Activated CD4-positive, alpha-beta T cell treated with anti-CD3 and anti-CD28 coated beads, Interleukin-2, amount 10 ng/mL, durations not matched to agents 7 days and 5 days (primary cell): ENCODE results near the gene SERPINI1. TPM values are rescaled to one million over a fixed set of nuclear protein-coding genes. Genes with fewer than 3 reads are reported as not detected.

Experiments
- CTCF ChIA-PET: fragments of 350-600 bp; sonication (Branson Sonifier 250); formaldehyde crosslinking; loops from one replicate; lab custom pipeline; 2021; ENCODE audit warnings: antibody characterized with exemption; lab: Charles Lee
- POLR2A ChIA-PET: fragments of 350-600 bp; sonication (Branson Sonifier 250); formaldehyde crosslinking; loops from one replicate; lab custom pipeline; 2021; ENCODE audit warnings: antibody characterized with exemption; lab: Charles Lee
- DNase-seq: peaks from one replicate; pipeline ENCODE4 v3.0.0-alpha.2; 2020
- H3K27ac Mint-ChIP-seq: one replicate; pipeline ENCODE4 v1.8.0; 2021; ENCODE audit warnings: mild to moderate bottlenecking, moderate library complexity, mixed read lengths
- H3K27me3 Mint-ChIP-seq: one replicate; pipeline ENCODE4 v1.8.0; 2021; ENCODE audit warnings: mixed read lengths
- H3K36me3 Mint-ChIP-seq: one replicate; pipeline ENCODE4 v1.8.0; 2021; ENCODE audit warnings: low read depth, mixed read lengths
- H3K4me1 Mint-ChIP-seq: one replicate; pipeline ENCODE4 v1.8.0; 2021; ENCODE audit warnings: mixed read lengths
- H3K4me3 Mint-ChIP-seq: one replicate; pipeline ENCODE4 v1.8.0; 2021; ENCODE audit warnings: mild to moderate bottlenecking, moderate library complexity, mixed read lengths
- H3K9me3 Mint-ChIP-seq: one replicate; pipeline ENCODE4 v1.8.0; 2021; ENCODE audit warnings: mixed read lengths
- total RNA-seq, 2 experiments: library from RNA; stranded (reverse); gene quantifications; one replicate each; pipeline ENCODE4 v1.2.3, GENCODE V29; 2021

SERPINI1 gene
- total RNA-seq, 2 experiments from 2014 or later = 2.1 to 3.1 TPM

DNA sequence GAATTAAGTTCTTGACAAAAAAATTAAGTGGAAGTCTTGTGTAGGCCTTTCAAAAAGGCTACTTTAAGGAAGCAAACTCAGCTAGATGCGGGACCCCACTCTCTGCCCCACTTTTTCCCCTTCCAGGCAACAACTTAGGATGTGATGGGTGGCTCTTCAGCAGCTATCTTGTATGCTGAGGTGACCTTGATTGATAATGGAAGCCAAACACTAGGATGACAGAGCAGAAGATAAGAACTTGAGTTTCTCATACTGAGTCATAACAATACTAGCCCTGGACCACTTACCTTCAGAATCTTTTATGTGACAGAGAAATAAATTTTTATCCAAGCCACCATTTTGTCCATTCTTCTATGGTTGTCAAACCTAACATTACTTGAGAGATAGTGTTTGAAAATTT lies 16.9 kb upstream of the SERPINI1 start:
- no peak for DNase-seq
- POLR2A ChIA-PET = no interaction called here
- Mint-ChIP-seq H3K4me3 (no peak overlapping the region), H3K27ac (no peak overlapping the region), H3K27me3 (no peaks in the 10 kb centered on the region), H3K36me3 (peaks cover 74% of the 10 kb centered on the region), H3K9me3 (peaks cover 4% of the 10 kb centered on the region), H3K4me1 (peaks cover 31% of the 10 kb centered on the region)
- CTCF ChIA-PET = no interaction called here

- Mint-ChIP-seq H3K27ac (no peak overlapping the region), H3K9me3 (no peaks in the 10 kb centered on the region), H3K36me3 (peaks cover 38% of the 10 kb centered on the region), H3K4me3 (no peak overlapping the region), H3K4me1 (peaks cover 26% of the 10 kb centered on the region), H3K27me3 (no peaks in the 10 kb centered on the region)
- POLR2A ChIA-PET = no interaction called here
- no peak for DNase-seq
- CTCF ChIA-PET = interaction anchor here (1.3 kb wide), 1 partner anchor 13 kb away, joined by 3 read pairs; no protein-coding TSS in a partner anchor
Observed at GRCh38 chr3:167723025-167723512, 12.5 kb upstream of the SERPINI1 start.

GRCh38 chr3:167723872-167724271 lies 11.6 kb upstream of the SERPINI1 start:
- Mint-ChIP-seq H3K36me3 (peaks cover 30% of the 10 kb centered on the region), H3K27ac (no peak overlapping the region), H3K9me3 (no peaks in the 10 kb centered on the region), H3K27me3 (no peaks in the 10 kb centered on the region), H3K4me3 (no peak overlapping the region), H3K4me1 (peaks cover 34% of the 10 kb centered on the region)
- CTCF ChIA-PET = interaction anchor here (1.3 kb wide), 2 partner anchors 12 to 14 kb away, joined by 3 read pairs; no protein-coding TSS in a partner anchor
- POLR2A ChIA-PET = no interaction called here
- no peak for DNase-seq

DNA sequence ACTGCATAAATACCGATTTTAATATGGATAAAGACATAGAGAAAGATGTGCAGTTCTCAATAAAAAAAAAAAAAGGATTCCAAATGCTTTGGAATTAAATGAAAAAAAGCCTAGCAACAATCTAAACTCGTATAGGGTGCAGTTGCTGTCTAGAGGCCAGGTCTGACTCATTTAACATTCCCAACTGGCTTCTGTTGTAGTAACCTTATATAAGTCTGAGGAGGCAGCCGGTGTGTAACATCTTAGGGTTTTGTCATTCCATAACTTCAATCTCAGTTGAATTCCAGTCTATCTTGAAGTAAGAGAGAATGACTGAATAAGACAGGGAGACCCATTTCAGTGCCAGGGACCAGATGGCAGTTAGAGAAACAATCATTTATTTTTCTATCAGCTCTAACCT lies 7.3 kb upstream of the SERPINI1 start:
- peaks cover 43% of the 10 kb centered on the region for H3K4me1 Mint-ChIP-seq
- no peaks in the 10 kb centered on the region for H3K27me3 Mint-ChIP-seq
- no peak overlapping the region for H3K27ac Mint-ChIP-seq
- no peaks in the 10 kb centered on the region for H3K9me3 Mint-ChIP-seq
- H3K36me3 Mint-ChIP-seq = peaks cover 15% of the 10 kb centered on the region
- DNase-seq = no peak
- no peak overlapping the region for H3K4me3 Mint-ChIP-seq
- CTCF ChIA-PET = interaction anchor here (1.2 kb wide), 1 partner anchor 13 kb away, joined by 3 read pairs; no protein-coding TSS in a partner anchor
- POLR2A ChIA-PET = no interaction called here

GRCh38 chr3:167728632-167729323 lies 6.7 kb upstream of the SERPINI1 start:
- no peaks in the 10 kb centered on the region for H3K27me3 Mint-ChIP-seq
- no peak overlapping the region for H3K27ac Mint-ChIP-seq
- peaks cover 46% of the 10 kb centered on the region for H3K4me1 Mint-ChIP-seq
- H3K36me3 Mint-ChIP-seq = peaks cover 13% of the 10 kb centered on the region
- no peak overlapping the region for H3K4me3 Mint-ChIP-seq
- ChIA-PET POLR2A (no interaction called here), CTCF (no interaction called here)
- no peak for DNase-seq
- no peaks in the 10 kb centered on the region for H3K9me3 Mint-ChIP-seq

DNA sequence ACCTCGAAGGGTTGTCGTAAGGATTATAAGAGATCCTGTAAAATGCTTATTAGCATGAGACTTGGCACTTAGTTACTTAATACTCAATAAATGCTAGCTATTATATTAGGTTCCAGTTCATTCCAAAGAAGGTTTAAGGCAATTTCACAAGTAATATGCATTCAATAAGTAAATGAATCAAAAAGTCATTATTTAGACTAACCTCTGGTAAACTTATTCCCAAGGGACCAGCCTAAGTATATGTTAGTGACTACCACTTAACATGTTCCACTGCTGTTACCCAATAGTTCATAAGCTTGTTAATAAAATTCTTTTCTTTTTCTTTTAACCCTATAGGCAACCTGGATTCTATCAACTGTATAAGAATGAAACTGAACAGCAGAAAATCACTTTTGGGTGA lies 5.9 kb upstream of the SERPINI1 start:
- ChIA-PET POLR2A (no interaction called here), CTCF (no interaction called here)
- Mint-ChIP-seq H3K9me3 (no peaks in the 10 kb centered on the region), H3K27ac (no peak overlapping the region), H3K4me1 (peaks cover 46% of the 10 kb centered on the region), H3K4me3 (no peak overlapping the region), H3K27me3 (no peaks in the 10 kb centered on the region), H3K36me3 (peaks cover 13% of the 10 kb centered on the region)
- DNase-seq = no peak

DNA sequence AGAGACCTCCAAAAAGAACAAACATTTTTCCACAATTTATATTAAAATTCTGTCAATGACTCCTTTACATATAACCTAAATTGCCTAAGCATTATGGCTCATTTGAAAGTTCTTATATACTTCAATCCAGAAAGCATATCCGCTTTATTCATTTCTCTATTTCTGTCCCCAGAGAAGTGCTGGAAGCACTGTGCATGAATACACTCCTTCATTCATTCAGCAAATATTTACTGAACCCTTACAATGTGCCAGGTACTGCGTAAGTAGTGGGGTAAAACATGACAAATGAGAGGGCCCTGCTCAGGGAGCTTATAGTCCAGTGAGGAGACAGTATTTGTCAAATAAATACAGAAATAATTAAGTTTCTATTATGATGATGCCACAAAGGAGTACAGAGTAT lies 4.1 kb upstream of the SERPINI1 start:
- Mint-ChIP-seq H3K9me3 (no peaks in the 10 kb centered on the region), H3K27me3 (no peaks in the 10 kb centered on the region), H3K4me1 (peaks cover 46% of the 10 kb centered on the region), H3K27ac (peak overlapping the region; percentile 6), H3K36me3 (peaks cover 13% of the 10 kb centered on the region), H3K4me3 (no peak overlapping the region)
- no peak for DNase-seq
- ChIA-PET POLR2A (no interaction called here), CTCF (no interaction called here)

DNA sequence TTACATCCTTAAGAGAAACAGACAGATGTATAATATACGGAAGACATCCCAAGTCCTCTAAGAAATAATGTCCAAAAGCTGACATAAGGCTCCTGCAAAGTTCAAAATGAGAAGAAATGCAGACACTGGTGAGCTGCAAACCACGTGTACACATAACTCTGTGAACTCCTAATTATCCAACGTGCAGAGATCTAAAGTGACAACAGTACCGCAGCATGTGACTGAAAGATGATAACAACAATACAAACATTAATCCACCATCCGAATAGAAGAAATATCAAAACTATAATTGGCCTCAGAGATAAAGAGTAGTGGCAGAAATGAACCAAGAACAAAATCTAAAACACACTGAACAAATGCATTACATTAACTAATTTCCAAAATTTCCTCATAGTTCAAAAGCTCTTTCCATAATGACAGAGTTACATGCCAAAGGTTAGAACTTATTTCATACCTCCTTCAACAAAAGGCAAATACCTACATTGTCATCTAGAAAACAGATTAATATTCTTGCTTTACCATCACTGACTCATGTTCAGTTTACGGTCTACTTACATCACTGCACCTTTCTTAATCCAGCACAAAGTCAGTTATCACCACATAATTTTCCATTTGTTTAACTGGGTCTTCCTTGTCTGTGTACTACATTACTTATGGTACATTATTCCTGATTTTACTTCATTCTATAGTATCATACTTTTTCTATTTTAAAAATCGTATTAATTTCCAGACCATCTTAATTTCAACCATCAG lies 3.0 kb upstream of the SERPINI1 start:
- Mint-ChIP-seq H3K27me3 (no peaks in the 10 kb centered on the region), H3K9me3 (no peaks in the 10 kb centered on the region), H3K4me3 (no peak overlapping the region), H3K36me3 (peaks cover 13% of the 10 kb centered on the region), H3K27ac (no peak overlapping the region), H3K4me1 (peaks cover 44% of the 10 kb centered on the region)
- ChIA-PET POLR2A (no interaction called here), CTCF (interaction anchor here (0.6 to 1.1 kb wide), 2 partner anchors 10 to 28 kb away, joined by 3 read pairs; no protein-coding TSS in a partner anchor)
- DNase-seq = no peak

DNA sequence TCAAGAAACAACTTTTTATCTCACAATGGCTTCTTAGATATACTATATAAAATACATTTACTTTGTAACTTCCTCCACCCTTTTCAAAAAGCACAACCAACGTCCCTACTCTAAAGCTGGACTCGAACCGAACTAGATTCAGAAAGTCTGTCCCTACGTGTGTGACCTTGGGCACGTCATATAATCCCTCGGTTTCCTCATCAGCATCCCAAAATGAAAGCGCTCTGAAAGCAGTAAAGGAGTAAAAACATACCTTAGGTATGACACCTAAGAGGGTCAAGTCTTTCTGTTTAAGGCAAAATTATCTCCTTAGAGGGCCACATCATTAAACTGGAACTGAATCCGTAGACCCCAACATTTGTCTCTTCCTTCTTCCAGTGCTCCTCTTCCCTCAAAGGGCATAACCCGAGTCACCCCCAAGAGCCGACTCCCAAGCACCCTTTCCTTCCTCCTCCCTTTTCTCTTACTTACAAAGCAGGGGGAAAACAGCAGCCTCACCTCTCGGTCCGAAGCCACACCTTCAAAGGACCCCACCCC lies 1.5 kb upstream of the SERPINI1 start:
- DNase-seq = peak; percentile 9
- Mint-ChIP-seq H3K4me3 (no peak overlapping the region), H3K36me3 (peaks cover 13% of the 10 kb centered on the region), H3K27ac (no peak overlapping the region), H3K4me1 (peaks cover 38% of the 10 kb centered on the region), H3K9me3 (no peaks in the 10 kb centered on the region), H3K27me3 (no peaks in the 10 kb centered on the region)
- CTCF ChIA-PET = no interaction called here
- POLR2A ChIA-PET = no interaction called here

GRCh38 chr3:167734498-167735232 lies 856 bp upstream of the SERPINI1 start, which contains the start of gene PDCD10:
TSS of gene PDCD10 (minus strand) at chr3:167734892. CDS start at chr3:167720157, 14,735 bp downstream.
- Mint-ChIP-seq H3K27ac (no peak within 1 kb of the TSS), H3K9me3 (no peaks in the 10 kb centered on the region), H3K4me1 (peaks cover 37% of the 10 kb centered on the region), H3K27me3 (no peaks in the 10 kb centered on the region), H3K4me3 (no peak within 1 kb of the TSS), H3K36me3 (peaks cover 13% of the 10 kb centered on the region)
- ChIA-PET CTCF (interaction anchor here (0.9 to 1.4 kb wide), 2 partner anchors 9 to 25 kb away, joined by 3 read pairs; no protein-coding TSS in a partner anchor), POLR2A (no interaction called here)
- peak; percentile 98 for DNase-seq

- Mint-ChIP-seq H3K9me3 (no peaks in the 10 kb centered on the region), H3K4me1 (peaks cover 38% of the 10 kb centered on the region), H3K27ac (no peak overlapping the region), H3K36me3 (peaks cover 13% of the 10 kb centered on the region), H3K4me3 (no peak overlapping the region), H3K27me3 (no peaks in the 10 kb centered on the region)
- no peak for DNase-seq
- CTCF ChIA-PET = interaction anchor here (1.1 to 1.8 kb wide), 3 partner anchors 13 to 356 kb away, joined by 3 to 4 read pairs (median 3); partner anchors contain the start of gene ZBBX
- POLR2A ChIA-PET = interaction anchor here (0.9 kb wide), 1 partner anchor 48 kb away, joined by 4 read pairs; no protein-coding TSS in a partner anchor
Observed at GRCh38 chr3:167736264-167736787, 805 bp downstream of the SERPINI1 start.

DNA sequence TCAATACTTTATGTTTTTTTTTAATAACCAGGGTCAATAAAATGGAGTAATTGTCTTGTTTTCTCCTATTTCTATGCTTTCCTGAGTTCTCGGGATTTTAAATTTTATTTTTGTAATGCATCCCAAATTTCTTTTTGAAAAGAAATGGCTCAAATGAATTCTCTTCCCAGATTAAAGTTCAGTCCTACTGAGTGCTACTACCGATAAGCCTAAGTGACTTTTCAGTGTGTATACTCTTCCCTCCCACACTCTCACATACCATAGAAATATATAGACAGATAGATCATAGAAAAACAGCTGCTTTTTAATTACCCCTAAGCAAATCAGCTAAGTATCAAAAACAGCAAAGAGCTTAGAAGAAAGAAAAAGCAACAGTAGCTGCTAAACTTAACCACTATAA lies 1.5 kb downstream of the SERPINI1 start:
- Mint-ChIP-seq H3K36me3 (peaks cover 9% of the 10 kb centered on the region), H3K4me3 (no peak overlapping the region), H3K27ac (no peak overlapping the region), H3K27me3 (no peaks in the 10 kb centered on the region), H3K4me1 (peaks cover 32% of the 10 kb centered on the region), H3K9me3 (no peaks in the 10 kb centered on the region)
- POLR2A ChIA-PET = no interaction called here
- no peak for DNase-seq
- CTCF ChIA-PET = interaction anchor here (1.1 to 1.8 kb wide), 2 partner anchors 13 to 357 kb away, joined by 3 to 4 read pairs; partner anchors contain the start of gene ZBBX
